SK-N-SH treated with all-trans-retinoic acid at 6 μM for 48 hours (cell line): ENCODE measurements around the gene SGK1.

ENCODE experiments used
- ATAC-seq: fragments of 200-7000 bp; cut with Tn5 transposase; 3 replicates; pipeline ENCODE4 v1.9.1; 2020; ENCODE audit warnings: mild to moderate bottlenecking, moderate library complexity
- ARNTL ChIP-seq: fragments of 450-650 bp; formaldehyde crosslinking; IDR thresholded peaks from 2 replicates; pipeline ENCODE4 v1.5.0; 2020; ENCODE audit warnings: low read depth, mild to moderate bottlenecking, moderate library complexity, borderline replicate concordance
- BACH2 ChIP-seq: fragments of 250-450 bp; sonication (Bioruptor Pico); IDR thresholded peaks from 2 replicates; pipeline ENCODE4 v1.9.0; 2021; ENCODE audit warnings: mild to moderate bottlenecking, borderline replicate concordance
- CSDC2 ChIP-seq: fragments of 250-450 bp; sonication (Bioruptor Pico); IDR thresholded peaks from 2 replicates; pipeline ENCODE4 v1.5.0; 2020; ENCODE audit warnings: mild to moderate bottlenecking, moderate library complexity
- CSRNP3 ChIP-seq: fragments of 250-450 bp; sonication (Bioruptor Pico); IDR thresholded peaks from 2 replicates; pipeline ENCODE4 v1.5.1; 2021; ENCODE audit warnings: mild to moderate bottlenecking, moderate library complexity
- GLIS3 ChIP-seq: fragments of 250-450 bp; sonication (Bioruptor Pico); IDR thresholded peaks from 2 replicates; pipeline ENCODE4 v1.5.0; 2020; ENCODE audit warnings: mild to moderate bottlenecking, moderate library complexity
- ISL1 ChIP-seq: fragments of 250-450 bp; sonication (Bioruptor Pico); IDR thresholded peaks from 2 replicates; pipeline ENCODE4 v2.1.2; 2022; ENCODE audit warnings: mild to moderate bottlenecking, moderate library complexity
- PATZ1 ChIP-seq: fragments of 250-450 bp; sonication (Bioruptor Pico); IDR thresholded peaks from 2 replicates; pipeline ENCODE4 v1.8.0; 2020; ENCODE audit warnings: mild to moderate bottlenecking, moderate library complexity, borderline replicate concordance
- RARB ChIP-seq: fragments of 250-450 bp; sonication (Bioruptor Pico); IDR thresholded peaks from 2 replicates; pipeline ENCODE4 v1.8.0; 2021; ENCODE audit warnings: mild to moderate bottlenecking, moderate library complexity
- SNAI2 ChIP-seq: fragments of 250-450 bp; sonication (Bioruptor Pico); IDR thresholded peaks from 2 replicates; pipeline ENCODE4 v1.5.0; 2020; ENCODE audit warnings: mild to moderate bottlenecking, moderate library complexity
- TCF4 ChIP-seq: fragments of 250-450 bp; sonication (Bioruptor Pico); IDR thresholded peaks from 2 replicates; pipeline ENCODE4 v1.8.0; 2021; ENCODE audit warnings: mild to moderate bottlenecking, moderate library complexity, borderline replicate concordance
- TOX ChIP-seq: fragments of 250-450 bp; sonication (Bioruptor Pico); IDR thresholded peaks from 2 replicates; pipeline ENCODE4 v1.8.0; 2021; ENCODE audit warnings: mild to moderate bottlenecking, moderate library complexity, borderline replicate concordance
- ZC3H10 ChIP-seq: fragments of 250-450 bp; sonication (Bioruptor Pico); IDR thresholded peaks from 2 replicates; pipeline ENCODE4 v1.5.1; 2021; ENCODE audit warnings: mild to moderate bottlenecking, moderate library complexity
- ZFP3 ChIP-seq: fragments of 250-450 bp; sonication (Bioruptor Pico); IDR thresholded peaks from 2 replicates; pipeline ENCODE4 v1.5.0; 2020; ENCODE audit warnings: mild to moderate bottlenecking, moderate library complexity
- ZNF565 ChIP-seq: fragments of 450-650 bp; formaldehyde crosslinking; conservative IDR thresholded peaks from 2 replicates; pipeline ENCODE4 v1.5.0; 2020; ENCODE audit warnings: low read depth, mild to moderate bottlenecking, moderate library complexity
- ZNF70 ChIP-seq: fragments of 450-650 bp; formaldehyde crosslinking; IDR thresholded peaks from 2 replicates; pipeline ENCODE4 v1.5.0; 2020; ENCODE audit warnings: mild to moderate bottlenecking, moderate library complexity
- ZNF8 ChIP-seq: fragments of 450-650 bp; formaldehyde crosslinking; IDR thresholded peaks from 2 replicates; pipeline ENCODE4 v1.5.0; 2020; ENCODE audit warnings: mild to moderate bottlenecking, moderate library complexity
- TF ChIP-seq, protein P1 (sequence below): fragments of 250-450 bp; sonication (Bioruptor Pico); IDR thresholded peaks from 2 replicates; pipeline ENCODE4 v1.5.0; 2020; ENCODE audit warnings: mild to moderate bottlenecking, moderate library complexity
- TF ChIP-seq, protein P2 (sequence below): fragments of 250-450 bp; sonication (Bioruptor Pico); IDR thresholded peaks from 2 replicates; pipeline ENCODE4 v1.8.0; 2021; ENCODE audit warnings: low read depth, mild to moderate bottlenecking, moderate library complexity, borderline replicate concordance
- TF ChIP-seq, protein P3 (sequence below): fragments of 250-450 bp; sonication (Bioruptor Pico); IDR thresholded peaks from 2 replicates; pipeline ENCODE4 v1.5.1; 2020; ENCODE audit warnings: low read depth, mild to moderate bottlenecking, moderate library complexity

Gene SGK1

DNA sequence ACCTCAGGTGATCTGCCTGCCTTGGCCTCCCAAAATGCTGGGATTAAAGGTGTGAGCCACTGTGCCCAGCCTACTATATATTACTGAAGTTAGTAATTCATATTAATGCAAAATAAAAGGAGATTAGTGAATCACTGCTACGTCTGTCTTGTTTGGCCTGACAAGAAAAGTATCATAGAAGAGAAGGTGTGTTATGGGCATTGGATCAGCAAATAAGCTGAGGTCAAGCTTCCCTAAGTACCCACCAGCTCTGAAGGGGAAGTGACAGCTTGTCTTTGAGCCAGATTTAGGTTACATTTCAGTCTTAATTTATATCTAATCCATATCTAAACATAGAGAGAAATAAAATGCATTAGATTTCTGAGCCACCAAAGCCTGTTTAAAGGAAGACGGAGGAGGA is 7.1 kb downstream of the SGK1 start:
- TF ChIP-seq ZNF8 (CRISPR knock-in tag) (no peak), GLIS3 (CRISPR knock-in tag) (no peak), TOX (no peak), PATZ1 (CRISPR knock-in tag) (no peak), CSDC2 (CRISPR knock-in tag) (no peak), ISL1 (CRISPR knock-in tag) (no peak)
- TF ChIP-seq, protein P1, sequence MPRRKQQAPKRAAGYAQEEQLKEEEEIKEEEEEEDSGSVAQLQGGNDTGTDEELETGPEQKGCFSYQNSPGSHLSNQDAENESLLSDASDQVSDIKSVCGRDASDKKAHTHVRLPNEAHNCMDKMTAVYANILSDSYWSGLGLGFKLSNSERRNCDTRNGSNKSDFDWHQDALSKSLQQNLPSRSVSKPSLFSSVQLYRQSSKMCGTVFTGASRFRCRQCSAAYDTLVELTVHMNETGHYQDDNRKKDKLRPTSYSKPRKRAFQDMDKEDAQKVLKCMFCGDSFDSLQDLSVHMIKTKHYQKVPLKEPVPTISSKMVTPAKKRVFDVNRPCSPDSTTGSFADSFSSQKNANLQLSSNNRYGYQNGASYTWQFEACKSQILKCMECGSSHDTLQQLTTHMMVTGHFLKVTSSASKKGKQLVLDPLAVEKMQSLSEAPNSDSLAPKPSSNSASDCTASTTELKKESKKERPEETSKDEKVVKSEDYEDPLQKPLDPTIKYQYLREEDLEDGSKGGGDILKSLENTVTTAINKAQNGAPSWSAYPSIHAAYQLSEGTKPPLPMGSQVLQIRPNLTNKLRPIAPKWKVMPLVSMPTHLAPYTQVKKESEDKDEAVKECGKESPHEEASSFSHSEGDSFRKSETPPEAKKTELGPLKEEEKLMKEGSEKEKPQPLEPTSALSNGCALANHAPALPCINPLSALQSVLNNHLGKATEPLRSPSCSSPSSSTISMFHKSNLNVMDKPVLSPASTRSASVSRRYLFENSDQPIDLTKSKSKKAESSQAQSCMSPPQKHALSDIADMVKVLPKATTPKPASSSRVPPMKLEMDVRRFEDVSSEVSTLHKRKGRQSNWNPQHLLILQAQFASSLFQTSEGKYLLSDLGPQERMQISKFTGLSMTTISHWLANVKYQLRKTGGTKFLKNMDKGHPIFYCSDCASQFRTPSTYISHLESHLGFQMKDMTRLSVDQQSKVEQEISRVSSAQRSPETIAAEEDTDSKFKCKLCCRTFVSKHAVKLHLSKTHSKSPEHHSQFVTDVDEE (CRISPR knock-in tag): no peak
- TF ChIP-seq, protein P2, sequence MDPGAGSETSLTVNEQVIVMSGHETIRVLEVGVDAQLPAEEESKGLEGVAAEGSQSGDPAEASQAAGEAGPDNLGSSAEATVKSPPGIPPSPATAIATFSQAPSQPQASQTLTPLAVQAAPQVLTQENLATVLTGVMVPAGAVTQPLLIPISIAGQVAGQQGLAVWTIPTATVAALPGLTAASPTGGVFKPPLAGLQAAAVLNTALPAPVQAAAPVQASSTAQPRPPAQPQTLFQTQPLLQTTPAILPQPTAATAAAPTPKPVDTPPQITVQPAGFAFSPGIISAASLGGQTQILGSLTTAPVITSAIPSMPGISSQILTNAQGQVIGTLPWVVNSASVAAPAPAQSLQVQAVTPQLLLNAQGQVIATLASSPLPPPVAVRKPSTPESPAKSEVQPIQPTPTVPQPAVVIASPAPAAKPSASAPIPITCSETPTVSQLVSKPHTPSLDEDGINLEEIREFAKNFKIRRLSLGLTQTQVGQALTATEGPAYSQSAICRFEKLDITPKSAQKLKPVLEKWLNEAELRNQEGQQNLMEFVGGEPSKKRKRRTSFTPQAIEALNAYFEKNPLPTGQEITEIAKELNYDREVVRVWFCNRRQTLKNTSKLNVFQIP (CRISPR knock-in tag): no peak
- TF ChIP-seq, all 23 proteins: peak for 0
- no peak for ATAC-seq

- ATAC-seq: no peak
- no peak for TF ChIP-seq BACH2 (CRISPR knock-in tag)
- no peak for TF ChIP-seq ZFP3 (CRISPR knock-in tag)
- no peak for TF ChIP-seq RARB
- no peak for TF ChIP-seq ARNTL (CRISPR knock-in tag)
- TF ChIP-seq ISL1 (CRISPR knock-in tag): no peak
These were observed 7.8 kb downstream of the SGK1 start for GRCh38 chr6:134309983-134310605.

- ATAC-seq: no peak
- TF ChIP-seq SNAI2 (CRISPR knock-in tag): no peak
- TF ChIP-seq TCF4: no peak
- TF ChIP-seq ZNF70: no peak
- no peak for TF ChIP-seq CSDC2 (CRISPR knock-in tag)
- TF ChIP-seq CSRNP3 (CRISPR knock-in tag): no peak
- no peak for TF ChIP-seq ARNTL (CRISPR knock-in tag)
- no peak for TF ChIP-seq TOX
- TF ChIP-seq BACH2 (CRISPR knock-in tag): no peak
- no peak for TF ChIP-seq ZNF565 (CRISPR knock-in tag)
- no peak for TF ChIP-seq ZC3H10 (CRISPR knock-in tag)
- TF ChIP-seq, protein P1 (CRISPR knock-in tag): no peak
- no peak for TF ChIP-seq ISL1 (CRISPR knock-in tag)
- TF ChIP-seq, protein P3, sequence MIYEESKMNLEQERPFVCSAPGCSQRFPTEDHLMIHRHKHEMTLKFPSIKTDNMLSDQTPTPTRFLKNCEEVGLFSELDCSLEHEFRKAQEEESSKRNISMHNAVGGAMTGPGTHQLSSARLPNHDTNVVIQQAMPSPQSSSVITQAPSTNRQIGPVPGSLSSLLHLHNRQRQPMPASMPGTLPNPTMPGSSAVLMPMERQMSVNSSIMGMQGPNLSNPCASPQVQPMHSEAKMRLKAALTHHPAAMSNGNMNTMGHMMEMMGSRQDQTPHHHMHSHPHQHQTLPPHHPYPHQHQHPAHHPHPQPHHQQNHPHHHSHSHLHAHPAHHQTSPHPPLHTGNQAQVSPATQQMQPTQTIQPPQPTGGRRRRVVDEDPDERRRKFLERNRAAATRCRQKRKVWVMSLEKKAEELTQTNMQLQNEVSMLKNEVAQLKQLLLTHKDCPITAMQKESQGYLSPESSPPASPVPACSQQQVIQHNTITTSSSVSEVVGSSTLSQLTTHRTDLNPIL (CRISPR knock-in tag): no peak
- TF ChIP-seq, all 23 proteins: peak for 0
These were observed 8.7 kb downstream of the SGK1 start for GRCh38 chr6:134309227-134309626.
